ENCODE measurements around the gene GBA2.

DNA sequence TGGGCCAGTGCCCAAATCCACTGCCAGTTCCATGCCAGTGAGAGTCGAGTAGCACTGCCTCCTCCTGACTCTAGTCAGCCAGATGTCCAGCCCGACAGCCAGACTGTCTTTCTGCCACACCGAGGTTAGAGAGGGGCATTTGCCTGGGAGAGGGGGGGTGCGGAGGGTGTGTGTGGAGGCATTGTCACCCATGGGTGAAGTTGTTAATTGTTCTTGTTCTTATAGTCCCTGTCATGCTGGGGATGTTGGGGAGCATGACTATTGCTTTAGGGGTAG, 1.2 kb upstream of the GBA2 start:
- no peak for TF ChIP-seq ZNF274 (IDR thresholded peaks at IDR 0.05; ENCODE audit: low read depth, low read length)
- TF ChIP-seq SUZ12 (IDR thresholded peaks at IDR 0.05; ENCODE audit: extremely low read depth, insufficient read depth, insufficient read length) = no peak
